ENCODE results near the gene MCL1. TPM values are rescaled to one million over a fixed set of nuclear protein-coding genes. Genes with fewer than 3 reads are reported as not detected.
A peak's percentile ranks its signal among the peaks of the same experiment; 100 is the strongest.

MCL1 gene
- total and polyA plus RNA-seq, 10 of the 15 experiments (the other 5 are each of a cell fraction or from before 2014, with no cell fraction given): 18.1 to 148 (median 86.4) TPM

DNA sequence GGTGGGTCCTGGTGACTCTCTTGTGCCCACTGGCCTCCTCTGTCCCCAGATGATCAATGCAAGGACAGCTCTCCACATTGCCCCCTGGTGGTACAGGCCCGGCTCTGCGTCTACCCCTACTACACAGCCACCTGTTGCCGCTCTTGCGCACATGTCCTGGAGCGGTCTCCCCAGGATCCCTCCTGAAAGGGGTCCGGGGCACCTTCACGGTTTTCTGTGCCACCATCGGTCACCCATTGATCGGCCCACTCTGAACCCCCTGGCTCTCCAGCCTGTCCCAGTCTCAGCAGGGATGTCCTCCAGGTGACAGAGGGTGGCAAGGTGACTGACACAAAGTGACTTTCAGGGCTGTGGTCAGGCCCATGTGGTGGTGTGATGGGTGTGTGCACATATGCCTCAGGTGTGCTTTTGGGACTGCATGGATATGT lies 19.4 kb downstream of the MCL1 start (continued):
- TF ChIP-seq, protein P1, sequence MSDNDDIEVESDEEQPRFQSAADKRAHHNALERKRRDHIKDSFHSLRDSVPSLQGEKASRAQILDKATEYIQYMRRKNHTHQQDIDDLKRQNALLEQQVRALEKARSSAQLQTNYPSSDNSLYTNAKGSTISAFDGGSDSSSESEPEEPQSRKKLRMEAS (IDR thresholded peaks at IDR 0.05; ENCODE audit: low read depth, low read length): peak; percentile 80
- TF ChIP-seq ESRRA (IDR thresholded peaks at IDR 0.05; ENCODE audit: low read length) (no peak), GATAD2B (conservative IDR thresholded peaks at IDR 0.05; ENCODE audit: low read depth) (no peak), HCFC1 (IDR thresholded peaks at IDR 0.05; ENCODE audit: low read length) (no peak), SMAD5 (IDR thresholded peaks at IDR 0.05; ENCODE audit: low read depth) (no peak), ZNF592 (IDR thresholded peaks at IDR 0.05) (no peak), SKIL (IDR thresholded peaks at IDR 0.05; ENCODE audit: low read depth, poor library complexity, severe bottlenecking) (no peak), CBFB (IDR thresholded peaks at IDR 0.05; ENCODE audit: low read depth) (no peak), EGR1 (IDR thresholded peaks at IDR 0.05; ENCODE audit: borderline replicate concordance in 1 of 2, low read depth in 2 of 2, low read length in 2 of 2) (no peak), SMARCA5 (IDR thresholded peaks at IDR 0.05) (peak; percentile 48; the same call in 1 of the 2 replicates), KDM1A (IDR thresholded peaks at IDR 0.05; ENCODE audit: borderline replicate concordance) (no peak), SPI1 (IDR thresholded peaks at IDR 0.05; ENCODE audit: borderline replicate concordance, insufficient read depth, low read depth, low read length) (no peak), KAT2A (conservative IDR thresholded peaks at IDR 0.05; ENCODE audit: control insufficient read depth, low read depth, low read length) (no peak), GABPA (IDR thresholded peaks at IDR 0.05; ENCODE audit: low read depth) (no peak), POLR2A (IDR thresholded peaks at IDR 0.05; ENCODE audit: low read depth, low read length) (peak; percentile 16), SREBF1 (IDR thresholded peaks at IDR 0.05; ENCODE audit: low read length) (no peak), MLLT1 (IDR thresholded peaks at IDR 0.05) (peak; percentile 22; the same call in 1 of the 2 replicates), NFYB (IDR thresholded peaks at IDR 0.05; ENCODE audit: insufficient read depth, low read depth, low read length) (no peak), SMAD1 (IDR thresholded peaks at IDR 0.05; ENCODE audit: low read depth, partially characterized antibody) (no peak), TAF1 (IDR thresholded peaks at IDR 0.05; ENCODE audit: borderline replicate concordance, low read depth, low read length) (no peak), SMC3 (IDR thresholded peaks at IDR 0.05; ENCODE audit: borderline replicate concordance, low read length) (peak; percentile 68)
